GM18520 (cell line): Measurements from ENCODE around the gene CCDC85C.
"Not testable (repeated sequence)": the region's sequence is repeated elsewhere in the genome, so short reads cannot be mapped to it uniquely, and the experiment has no call there.

ENCODE experiments used
- ATAC-seq: cut with Tn5 transposase; IDR thresholded peaks from one replicate; pipeline ENCODE4 v1.9.1; 2021; ENCODE audit not compliant: unreplicated experiment

The CCDC85C gene

GRCh38 chr14:99603471-99604277 lies at the start of gene CCDC85C:
CCDC85C (minus strand) TSS chr14:99604207; CDS start chr14:99603959, 248 bp downstream.
- ATAC-seq: no peak

DNA sequence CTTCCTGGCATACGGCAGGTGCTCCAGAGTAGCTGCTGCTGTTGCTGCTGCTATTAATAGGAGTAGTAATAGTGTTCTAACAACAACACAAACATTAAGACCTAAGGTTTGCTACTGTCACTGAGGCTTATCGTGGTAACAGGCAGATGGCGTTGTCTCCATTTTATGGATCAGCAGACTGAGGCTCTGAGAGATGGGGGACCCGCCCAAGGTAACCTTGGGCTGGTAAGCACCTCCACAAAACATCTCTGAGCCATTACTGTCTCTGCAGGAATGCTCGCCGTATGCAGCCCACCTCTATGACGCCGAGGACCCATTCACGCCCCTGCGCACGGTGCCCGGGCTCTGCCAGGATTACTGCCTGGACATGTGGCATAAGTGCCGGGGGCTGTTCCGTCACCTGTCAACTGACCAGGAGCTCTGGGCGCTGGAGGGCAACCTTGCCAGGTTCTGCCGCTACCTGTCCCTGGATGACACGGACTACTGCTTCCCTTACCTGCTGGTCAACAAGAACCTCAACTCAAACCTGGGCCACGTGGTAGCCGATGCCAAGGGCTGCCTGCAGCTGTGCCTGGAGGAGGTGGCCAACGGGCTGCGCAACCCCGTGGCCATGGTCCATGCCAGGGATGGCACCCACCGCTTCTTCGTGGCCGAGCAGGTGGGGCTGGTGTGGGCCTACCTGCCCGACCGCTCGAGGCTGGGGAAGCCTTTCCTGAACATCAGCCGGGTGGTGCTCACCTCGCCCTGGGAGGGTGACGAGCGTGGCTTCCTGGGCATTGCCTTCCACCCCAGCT lies 48.1 kb upstream of the CCDC85C start:
- ATAC-seq: no peak

DNA sequence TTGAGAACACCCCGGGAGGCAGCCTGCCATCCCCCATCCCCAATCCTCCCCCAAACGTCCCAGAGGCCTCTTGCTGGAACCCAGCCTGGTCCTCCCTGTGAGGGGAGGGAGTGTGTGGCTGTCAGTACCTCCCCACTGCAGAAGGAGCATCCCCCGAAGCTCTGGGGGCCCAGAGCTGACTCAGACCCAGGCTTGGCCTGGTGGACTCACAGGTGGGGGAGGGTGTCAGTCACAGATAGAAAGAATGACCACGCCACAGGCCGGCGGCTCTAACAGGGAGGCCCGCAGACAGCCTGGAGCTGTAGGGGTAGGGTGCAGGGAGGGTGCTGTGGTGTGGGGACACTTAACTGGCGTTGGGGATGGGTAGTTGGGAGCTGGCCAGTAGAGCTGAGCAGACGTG lies 46.2 kb upstream of the CCDC85C start:
- no peak for ATAC-seq

DNA sequence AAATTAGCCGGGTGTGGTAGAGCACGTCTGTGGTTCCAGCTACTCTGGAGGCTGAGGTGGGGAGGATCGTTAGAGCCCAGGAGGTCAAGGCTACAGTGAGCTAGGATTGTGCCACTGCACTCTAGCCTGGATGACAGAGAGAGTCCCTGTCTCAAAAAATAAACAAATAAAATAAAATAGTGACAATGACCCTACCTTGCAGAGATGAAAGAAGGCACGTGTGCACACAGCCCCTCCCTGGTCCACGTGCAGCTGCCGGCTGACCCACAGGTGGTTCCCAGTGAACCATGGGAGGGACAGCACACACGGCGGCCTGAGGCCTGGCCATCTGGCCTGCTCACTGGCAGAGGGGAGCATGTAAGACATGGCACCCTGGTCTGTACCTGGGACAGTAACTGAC lies 45.6 kb upstream of the CCDC85C start:
- ATAC-seq: no peak

DNA sequence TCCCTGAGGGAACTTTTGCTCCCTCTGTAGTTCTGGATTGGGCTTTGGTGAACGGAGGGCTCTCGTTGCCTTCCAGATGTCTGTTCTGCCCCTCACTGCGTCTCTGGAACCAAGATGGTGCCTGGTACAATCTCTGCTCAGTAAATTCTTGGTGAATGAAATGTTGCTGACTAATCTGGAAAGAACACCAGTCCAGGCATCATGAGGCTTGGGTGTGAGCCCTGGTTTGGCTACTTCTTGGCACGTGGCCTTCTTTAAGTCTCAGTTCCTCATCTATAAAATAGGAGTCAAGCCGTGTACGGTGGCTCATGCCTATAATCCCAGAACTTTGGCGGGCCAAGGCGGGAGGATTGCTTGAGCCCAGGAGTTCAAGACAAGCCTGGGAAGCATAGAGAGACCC lies 45.2 kb upstream of the CCDC85C start:
- no peak for ATAC-seq

- no peak for ATAC-seq
Observed at GRCh38 chr14:99648027-99648784, 44.2 kb upstream of the CCDC85C start.

DNA sequence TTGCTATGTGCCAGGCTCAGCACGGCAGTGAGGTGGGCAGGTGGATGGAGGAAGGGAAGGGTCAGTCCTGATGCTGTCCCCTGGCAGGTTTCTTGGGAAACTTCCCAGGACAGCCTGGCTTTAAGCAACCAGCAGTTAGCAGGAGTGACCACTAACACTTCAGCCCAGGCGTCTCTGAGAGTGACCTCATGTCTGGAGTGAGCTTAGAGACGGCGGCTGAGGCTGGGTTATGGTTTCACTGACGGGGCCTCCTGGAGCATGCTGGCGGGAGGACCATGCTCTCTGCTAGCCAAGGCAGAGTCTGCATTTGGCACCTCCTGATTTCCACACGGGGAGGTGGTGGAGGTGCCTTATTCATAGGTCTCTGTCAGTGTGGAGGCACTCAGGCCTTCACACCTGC lies 43.4 kb upstream of the CCDC85C start:
- no peak for ATAC-seq

DNA sequence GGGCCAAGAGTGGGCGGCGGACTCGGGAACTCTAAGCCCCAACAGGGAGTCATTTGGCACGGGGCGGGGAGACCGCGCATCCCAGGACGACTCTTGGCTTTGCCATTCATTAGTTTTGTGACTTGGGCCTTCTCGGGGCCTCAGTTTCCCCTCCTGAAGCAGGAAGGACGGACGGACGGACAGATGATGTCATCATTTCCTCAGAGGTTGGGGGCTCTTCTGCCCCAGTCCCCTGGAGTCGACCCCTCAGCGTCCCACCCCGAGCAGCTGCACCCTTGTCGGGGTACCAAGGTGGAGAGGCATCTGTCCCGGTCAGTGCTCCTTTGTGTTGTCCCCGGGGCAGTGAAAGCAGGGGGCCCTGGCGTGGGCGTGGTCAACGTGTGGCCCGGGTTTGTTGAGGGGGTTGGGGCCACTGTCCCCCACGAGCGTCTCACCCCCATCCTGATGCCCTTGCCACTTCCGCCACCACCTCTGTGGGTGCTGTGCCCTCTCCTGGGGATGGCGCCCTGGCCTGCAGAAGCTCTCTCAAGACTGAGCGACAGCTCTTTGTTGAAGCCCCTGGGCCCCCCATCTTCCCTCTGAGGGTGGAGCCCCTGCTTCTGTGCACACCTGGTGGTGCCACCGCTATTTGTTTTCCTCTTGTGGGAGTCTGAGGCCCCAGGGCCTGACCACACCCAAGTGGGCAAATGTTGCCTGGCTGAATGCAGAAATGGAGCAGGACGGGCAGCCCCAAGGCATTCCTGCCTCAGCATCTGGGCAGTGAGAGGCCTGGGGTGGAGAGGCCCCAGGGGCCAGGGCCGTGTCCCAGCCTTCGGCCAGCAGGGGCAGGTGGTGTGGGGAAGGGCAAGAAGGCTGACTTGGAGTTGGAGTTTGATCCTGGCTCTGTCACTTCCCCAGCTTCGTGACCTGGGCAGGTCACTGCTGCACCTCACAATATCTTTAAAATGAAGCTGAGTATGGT lies 41.8 kb upstream of the CCDC85C start:
- ATAC-seq: no peak

DNA sequence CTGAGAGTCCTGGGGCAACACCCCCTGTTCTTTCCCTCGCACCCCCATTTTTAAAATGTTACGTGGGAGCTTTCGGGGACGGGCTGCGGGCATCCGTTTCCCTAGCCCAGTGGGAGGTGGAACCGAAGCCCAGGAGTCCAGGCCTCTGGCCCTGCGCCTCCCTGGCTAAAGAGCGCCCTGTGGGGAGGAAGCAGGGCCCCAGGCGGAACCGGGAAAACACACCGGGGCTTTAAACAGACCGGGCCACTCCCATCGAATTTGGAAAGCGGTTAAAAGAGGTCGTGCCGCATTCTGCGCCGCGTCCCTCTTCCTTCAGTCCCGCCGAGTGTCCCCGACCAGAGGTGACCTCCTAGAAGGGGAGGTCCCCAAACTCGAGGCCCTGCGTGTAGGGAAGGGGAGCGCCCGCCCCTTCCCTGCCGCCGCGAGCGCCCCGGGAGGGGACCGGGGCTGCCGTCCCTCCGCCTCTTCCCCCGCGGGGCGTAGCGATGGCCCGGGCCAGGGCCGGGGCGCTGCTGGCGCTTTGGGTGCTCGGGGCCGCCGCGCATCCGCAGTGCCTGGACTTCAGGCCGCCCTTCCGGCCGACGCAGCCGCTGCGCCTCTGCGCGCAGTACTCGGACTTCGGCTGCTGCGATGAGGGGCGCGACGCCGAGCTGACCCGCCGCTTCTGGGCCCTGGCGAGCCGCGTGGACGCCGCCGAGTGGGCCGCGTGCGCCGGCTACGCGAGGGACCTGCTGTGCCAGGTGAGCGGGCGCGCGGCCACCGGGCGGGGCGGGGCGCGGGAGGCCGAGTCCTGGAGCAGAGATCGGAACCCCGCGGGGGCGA lies 40.9 kb upstream of the CCDC85C start, which contains the start of gene HHIPL1:
HHIPL1 (plus strand) TSS at position 407 of the 822 bp plus-strand sequence; CDS start at position 486, 79 bp downstream.
- no peak for ATAC-seq

GRCh38 chr14:99644035-99644587 lies 40.1 kb upstream of the CCDC85C start:
- ATAC-seq: no peak

GRCh38 chr14:99643343-99643742 lies 39.3 kb upstream of the CCDC85C start:
- no peak for ATAC-seq

DNA sequence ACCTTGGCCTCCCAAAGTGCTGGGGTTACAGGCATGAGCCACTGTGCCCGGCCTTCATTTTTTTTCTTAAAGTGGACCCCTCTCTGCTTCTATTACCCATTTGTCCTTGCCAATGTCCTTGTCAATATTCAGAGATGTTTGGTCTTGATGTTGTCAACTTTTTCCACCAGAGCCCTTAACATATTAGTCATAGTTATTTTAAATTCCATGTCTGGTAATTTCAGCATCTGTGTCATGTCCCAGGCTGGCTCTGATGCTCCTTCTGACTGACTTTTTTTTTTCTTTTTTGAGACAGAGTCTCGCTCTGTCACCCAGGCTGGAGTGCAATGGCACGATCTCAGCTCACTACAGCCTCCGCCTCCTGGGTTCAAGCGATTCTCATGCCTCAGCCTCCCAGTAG lies 38.8 kb upstream of the CCDC85C start:
- not testable (repeated sequence) for ATAC-seq

GRCh38 chr14:99637624-99638023 lies 33.6 kb upstream of the CCDC85C start:
- ATAC-seq: no peak

DNA sequence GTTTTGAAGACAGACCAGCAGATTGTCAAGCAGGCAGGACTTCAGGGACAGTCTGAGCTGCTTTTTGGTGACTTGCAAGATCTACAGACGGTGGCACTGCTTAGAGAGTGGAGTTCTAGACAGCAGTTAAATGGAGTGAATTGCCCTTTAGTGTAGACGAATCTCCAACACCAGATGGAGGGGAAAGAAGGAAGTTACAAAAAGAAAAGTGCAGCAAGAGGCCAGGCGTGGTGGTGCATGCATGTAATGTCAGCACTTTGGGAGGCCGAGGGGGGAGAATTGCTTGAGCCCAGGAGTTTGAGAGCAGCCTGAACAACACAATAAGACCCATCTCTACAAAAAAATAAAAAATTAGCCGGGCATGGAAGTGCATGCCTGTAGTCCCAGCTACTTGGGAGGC lies 32.5 kb upstream of the CCDC85C start:
- ATAC-seq: no peak

- no peak for ATAC-seq
Observed at GRCh38 chr14:99635116-99635515, 31.1 kb upstream of the CCDC85C start.

GRCh38 chr14:99634443-99634842 lies 30.4 kb upstream of the CCDC85C start:
- no peak for ATAC-seq

DNA sequence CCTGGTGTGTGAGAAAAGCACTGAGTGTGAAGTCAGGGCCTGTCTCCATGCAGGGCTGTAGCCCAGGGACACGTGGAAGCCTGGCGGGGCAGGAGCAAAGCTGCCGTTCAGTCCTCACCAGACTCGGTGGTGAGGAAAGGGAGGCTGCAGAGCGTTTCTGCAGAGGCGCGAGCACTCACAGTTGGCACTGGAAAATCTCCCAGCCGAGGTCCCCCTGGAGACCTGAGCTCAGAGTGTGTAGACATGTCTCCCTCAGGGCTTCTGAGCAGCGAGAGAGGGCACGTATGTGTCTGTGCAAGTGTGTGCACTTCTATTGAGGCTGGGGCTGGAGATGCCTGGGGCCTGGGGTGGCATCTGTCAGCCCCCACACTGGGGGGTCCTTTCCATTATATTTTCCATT lies 29.9 kb upstream of the CCDC85C start:
- ATAC-seq: no peak

GRCh38 chr14:99633141-99633540 lies 29.1 kb upstream of the CCDC85C start:
- no peak for ATAC-seq

- no peak for ATAC-seq
Observed at GRCh38 chr14:99632410-99633035, 28.5 kb upstream of the CCDC85C start.
